ENCODE data around the gene KCTD2.
A peak's percentile ranks its signal among the peaks of the same experiment; 100 is the strongest.

KCTD2 gene

GRCh38 chr17:75075597-75076336, 28.7 kb downstream of the KCTD2 start:
- Histone ChIP-seq H3K4me1 (ENCODE audit: control insufficient read depth in 1 of 2, insufficient read depth in 2 of 2, low read length in 2 of 2) (peaks cover 25 to 35% of the 10 kb centered on the region in 2 donors), H3K27ac (ENCODE audit: low read depth, low read length) (no peak overlapping the region), H3K27me3 (ENCODE audit: control insufficient read depth in 1 of 2, insufficient read depth in 2 of 2, low read length in 2 of 2) (no peaks in the 10 kb centered on the region), H3K9me3 (ENCODE audit: control insufficient read depth in 1 of 2, low read length in 2 of 2) (no peaks in the 10 kb centered on the region), H3K36me3 (ENCODE audit: control insufficient read depth in 1 of 2, insufficient read depth in 2 of 2, low read length in 2 of 2) (no peaks in the 10 kb centered on the region), H3K4me3 (ENCODE audit: low read depth in 1 of 2, low read length in 2 of 2) (no peak overlapping the region), H3K9ac (ENCODE audit: low read depth in 1 of 2, low read length in 2 of 2) (no peak overlapping the region)

DNA sequence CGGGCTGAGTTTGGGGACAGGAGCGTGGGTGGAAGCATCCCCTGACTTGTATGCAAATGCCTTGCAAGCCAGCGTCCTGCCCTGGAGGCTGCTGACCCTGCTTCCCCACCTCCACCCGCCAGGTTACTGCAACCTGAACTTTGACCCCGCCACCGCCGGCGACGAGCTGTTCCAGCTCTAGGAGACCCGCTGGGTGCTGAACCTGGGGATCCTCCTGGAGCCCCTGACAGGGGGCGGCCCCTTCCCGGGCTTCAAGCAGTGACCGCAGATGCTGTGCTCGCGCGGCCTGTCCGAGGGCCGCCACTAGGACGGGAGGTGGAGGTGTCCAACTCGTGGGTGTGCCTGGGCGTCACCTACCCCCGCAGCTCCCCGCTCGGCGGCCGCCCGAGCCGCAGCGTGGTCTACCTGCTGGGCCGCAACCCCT, 30.1 kb downstream of the KCTD2 start:
- Histone ChIP-seq H3K27me3 (ENCODE audit: control insufficient read depth in 1 of 2, insufficient read depth in 2 of 2, low read length in 2 of 2) (no peaks in the 10 kb centered on the region), H3K9ac (ENCODE audit: low read depth in 1 of 2, low read length in 2 of 2) (peak overlapping the region; percentile 63 to 76), H3K9me3 (ENCODE audit: control insufficient read depth in 1 of 2, low read length in 2 of 2) (no peaks in the 10 kb centered on the region), H3K27ac (ENCODE audit: low read depth, low read length) (peak overlapping the region; percentile 70), H3K4me1 (ENCODE audit: control insufficient read depth in 1 of 2, insufficient read depth in 2 of 2, low read length in 2 of 2) (peaks cover 25 to 35% of the 10 kb centered on the region in 2 donors), H3K36me3 (ENCODE audit: control insufficient read depth in 1 of 2, insufficient read depth in 2 of 2, low read length in 2 of 2) (no peaks in the 10 kb centered on the region), H3K4me3 (ENCODE audit: low read depth in 1 of 2, low read length in 2 of 2) (peak overlapping the region; percentile 58 to 67)

- Histone ChIP-seq H3K9me3 (ENCODE audit: control insufficient read depth in 1 of 2, low read length in 2 of 2) (no peaks in the 10 kb centered on the region), H3K4me3 (ENCODE audit: low read depth in 1 of 2, low read length in 2 of 2) (peak overlapping the region; percentile 58 to 67), H3K4me1 (ENCODE audit: control insufficient read depth in 1 of 2, insufficient read depth in 2 of 2, low read length in 2 of 2) (peaks cover 25 to 35% of the 10 kb centered on the region in 2 donors), H3K27ac (ENCODE audit: low read depth, low read length) (peak overlapping the region; percentile 70), H3K36me3 (ENCODE audit: control insufficient read depth in 1 of 2, insufficient read depth in 2 of 2, low read length in 2 of 2) (no peaks in the 10 kb centered on the region), H3K9ac (ENCODE audit: low read depth in 1 of 2, low read length in 2 of 2) (peak overlapping the region; percentile 63 to 76), H3K27me3 (ENCODE audit: control insufficient read depth in 1 of 2, insufficient read depth in 2 of 2, low read length in 2 of 2) (no peaks in the 10 kb centered on the region)
Measured at GRCh38 chr17:75077496-75078283, 30.7 kb downstream of the KCTD2 start.

GRCh38 chr17:75078284-75079022, 31.4 kb downstream of the KCTD2 start:
- Histone ChIP-seq H3K27me3 (ENCODE audit: control insufficient read depth in 1 of 2, insufficient read depth in 2 of 2, low read length in 2 of 2) (no peaks in the 10 kb centered on the region), H3K4me1 (ENCODE audit: control insufficient read depth in 1 of 2, insufficient read depth in 2 of 2, low read length in 2 of 2) (peaks cover 25 to 35% of the 10 kb centered on the region in 2 donors), H3K36me3 (ENCODE audit: control insufficient read depth in 1 of 2, insufficient read depth in 2 of 2, low read length in 2 of 2) (no peaks in the 10 kb centered on the region), H3K27ac (ENCODE audit: low read depth, low read length) (peak overlapping the region; percentile 70), H3K9ac (ENCODE audit: low read depth in 1 of 2, low read length in 2 of 2) (peak overlapping the region; percentile 63 to 76), H3K9me3 (ENCODE audit: control insufficient read depth in 1 of 2, low read length in 2 of 2) (no peaks in the 10 kb centered on the region), H3K4me3 (ENCODE audit: low read depth in 1 of 2, low read length in 2 of 2) (peak overlapping the region; percentile 58 to 67)

DNA sequence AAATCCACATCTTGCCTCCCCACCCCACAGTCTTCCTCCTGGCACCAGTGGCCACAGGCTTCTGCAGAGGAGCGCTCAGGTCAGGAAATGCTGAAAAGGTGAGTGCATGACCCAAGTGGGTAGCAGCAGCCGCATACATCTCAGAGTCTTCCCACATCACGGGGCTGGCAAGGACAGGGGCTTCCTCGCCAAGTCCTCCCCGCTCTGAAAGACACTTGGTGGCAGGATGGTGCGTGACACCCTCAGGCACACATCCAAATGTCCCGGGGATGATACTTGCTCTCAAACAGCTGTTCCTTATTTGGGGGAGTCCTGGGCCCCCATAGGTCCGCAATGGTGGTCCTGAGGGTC, 32.0 kb downstream of the KCTD2 start:
- Histone ChIP-seq H3K9me3 (ENCODE audit: control insufficient read depth in 1 of 2, low read length in 2 of 2) (no peaks in the 10 kb centered on the region), H3K4me1 (ENCODE audit: control insufficient read depth in 1 of 2, insufficient read depth in 2 of 2, low read length in 2 of 2) (peaks cover 29 to 38% of the 10 kb centered on the region in 2 donors), H3K27ac (ENCODE audit: low read depth, low read length) (no peak overlapping the region), H3K36me3 (ENCODE audit: control insufficient read depth in 1 of 2, insufficient read depth in 2 of 2, low read length in 2 of 2) (no peaks in the 10 kb centered on the region), H3K9ac (ENCODE audit: low read depth in 1 of 2, low read length in 2 of 2) (no peak overlapping the region), H3K4me3 (ENCODE audit: low read depth in 1 of 2, low read length in 2 of 2) (no peak overlapping the region), H3K27me3 (ENCODE audit: control insufficient read depth in 1 of 2, insufficient read depth in 2 of 2, low read length in 2 of 2) (no peaks in the 10 kb centered on the region)

DNA sequence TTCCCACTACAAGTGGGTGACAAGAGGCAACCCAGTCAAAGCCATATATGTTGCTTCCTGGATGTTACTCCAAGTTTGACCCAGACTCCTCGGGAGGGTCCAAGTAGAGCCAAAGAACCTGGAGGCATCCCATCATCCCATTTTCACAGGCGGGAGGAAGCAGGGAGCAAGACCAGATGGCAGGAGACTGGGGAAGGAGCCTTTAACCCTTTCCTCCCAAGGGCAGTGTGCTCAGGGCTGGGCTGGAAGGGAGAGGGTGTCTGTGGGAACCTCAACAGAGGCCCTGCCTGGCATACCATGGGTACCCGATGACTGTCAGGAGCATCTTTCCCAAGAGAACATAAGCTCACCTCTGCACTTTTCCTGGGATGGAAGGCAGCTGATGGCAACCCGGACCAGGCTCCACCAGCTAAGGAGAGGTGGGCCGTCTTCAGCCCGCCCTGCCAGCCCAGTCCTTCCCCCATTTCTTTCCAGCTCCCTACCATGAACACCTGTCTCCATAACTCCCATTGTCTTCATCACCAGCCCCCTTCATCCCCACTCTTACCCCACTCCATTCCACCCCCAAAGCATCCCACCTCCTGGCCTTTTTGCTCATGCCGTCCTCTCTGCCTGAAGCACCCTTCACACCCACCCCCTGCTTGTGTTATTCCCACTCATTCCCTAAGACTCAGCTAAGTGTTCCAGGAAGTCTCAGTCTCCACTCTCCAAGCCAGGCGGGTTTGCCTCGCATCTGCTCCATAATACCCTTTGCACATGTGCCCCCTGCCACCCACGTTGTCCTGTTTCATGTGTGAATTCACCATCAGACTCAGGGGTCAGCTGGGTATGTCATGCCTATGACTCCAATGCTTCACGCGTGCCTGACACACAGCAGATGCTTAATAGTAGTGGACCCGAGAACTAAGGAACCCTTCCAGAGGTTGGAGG, 34.9 kb downstream of the KCTD2 start:
- Histone ChIP-seq H3K9ac (ENCODE audit: low read depth in 1 of 2, low read length in 2 of 2) (no peak overlapping the region), H3K36me3 (ENCODE audit: control insufficient read depth in 1 of 2, insufficient read depth in 2 of 2, low read length in 2 of 2) (no peaks in the 10 kb centered on the region), H3K4me1 (ENCODE audit: control insufficient read depth in 1 of 2, insufficient read depth in 2 of 2, low read length in 2 of 2) (peaks cover 40 to 47% of the 10 kb centered on the region in 2 donors), H3K4me3 (ENCODE audit: low read depth in 1 of 2, low read length in 2 of 2) (no peak overlapping the region), H3K27me3 (ENCODE audit: control insufficient read depth in 1 of 2, insufficient read depth in 2 of 2, low read length in 2 of 2) (no peaks in the 10 kb centered on the region), H3K9me3 (ENCODE audit: control insufficient read depth in 1 of 2, low read length in 2 of 2) (no peaks in the 10 kb centered on the region), H3K27ac (ENCODE audit: low read depth, low read length) (no peak overlapping the region)

DNA sequence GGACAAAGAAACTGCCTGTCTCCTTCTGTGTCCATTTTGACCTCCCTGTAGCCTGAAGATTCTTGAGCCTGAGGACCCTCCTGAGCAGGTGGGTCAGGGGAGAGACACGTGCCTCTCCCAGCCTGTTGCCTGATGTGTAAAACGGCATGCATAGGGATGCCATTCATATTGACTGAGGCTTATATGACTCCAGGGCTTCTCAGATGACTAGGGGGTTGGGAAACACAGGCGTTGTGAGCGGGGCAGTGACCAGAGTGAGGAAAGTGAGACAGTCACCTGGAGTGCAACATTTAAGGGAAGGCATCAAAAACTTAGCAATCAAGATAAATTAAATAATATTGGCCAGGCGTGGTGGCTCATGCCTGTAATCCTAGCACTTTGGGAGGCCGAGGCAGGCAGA, 35.7 kb downstream of the KCTD2 start:
- no peak overlapping the region for H3K27ac ChIP-seq (ENCODE audit: low read depth, low read length)
- peaks cover 42 to 44% of the 10 kb centered on the region in 2 donors for H3K4me1 ChIP-seq (ENCODE audit: control insufficient read depth in 1 of 2, insufficient read depth in 2 of 2, low read length in 2 of 2)
- H3K9me3 ChIP-seq (ENCODE audit: control insufficient read depth in 1 of 2, low read length in 2 of 2), result no peaks in the 10 kb centered on the region
- H3K4me3 ChIP-seq (ENCODE audit: low read depth in 1 of 2, low read length in 2 of 2), result no peak overlapping the region
- H3K9ac ChIP-seq (ENCODE audit: low read depth in 1 of 2, low read length in 2 of 2), result no peak overlapping the region
- H3K36me3 ChIP-seq (ENCODE audit: control insufficient read depth in 1 of 2, insufficient read depth in 2 of 2, low read length in 2 of 2), result no peaks in the 10 kb centered on the region
- H3K27me3 ChIP-seq (ENCODE audit: control insufficient read depth in 1 of 2, insufficient read depth in 2 of 2, low read length in 2 of 2), result no peaks in the 10 kb centered on the region

GRCh38 chr17:75084039-75084660, 37.1 kb downstream of the KCTD2 start:
- Histone ChIP-seq H3K9ac (ENCODE audit: low read depth in 1 of 2, low read length in 2 of 2) (no peak overlapping the region), H3K4me1 (ENCODE audit: control insufficient read depth in 1 of 2, insufficient read depth in 2 of 2, low read length in 2 of 2) (peaks cover 35 to 41% of the 10 kb centered on the region in 2 donors), H3K9me3 (ENCODE audit: control insufficient read depth in 1 of 2, low read length in 2 of 2) (no peaks in the 10 kb centered on the region), H3K4me3 (ENCODE audit: low read depth in 1 of 2, low read length in 2 of 2) (no peak overlapping the region), H3K27ac (ENCODE audit: low read depth, low read length) (no peak overlapping the region), H3K27me3 (ENCODE audit: control insufficient read depth in 1 of 2, insufficient read depth in 2 of 2, low read length in 2 of 2) (no peaks in the 10 kb centered on the region), H3K36me3 (ENCODE audit: control insufficient read depth in 1 of 2, insufficient read depth in 2 of 2, low read length in 2 of 2) (no peaks in the 10 kb centered on the region)

GRCh38 chr17:75086496-75087181, 39.6 kb downstream of the KCTD2 start:
- no peak overlapping the region for H3K4me3 ChIP-seq (ENCODE audit: low read depth in 1 of 2, low read length in 2 of 2)
- H3K27me3 ChIP-seq (ENCODE audit: control insufficient read depth in 1 of 2, insufficient read depth in 2 of 2, low read length in 2 of 2), result no peaks in the 10 kb centered on the region
- H3K36me3 ChIP-seq (ENCODE audit: control insufficient read depth in 1 of 2, insufficient read depth in 2 of 2, low read length in 2 of 2), result no peaks in the 10 kb centered on the region
- no peaks in the 10 kb centered on the region for H3K9me3 ChIP-seq (ENCODE audit: control insufficient read depth in 1 of 2, low read length in 2 of 2)
- H3K4me1 ChIP-seq (ENCODE audit: control insufficient read depth in 1 of 2, insufficient read depth in 2 of 2, low read length in 2 of 2), result peaks cover 42 to 49% of the 10 kb centered on the region in 2 donors
- peak overlapping the region in 1 of 2 donors; percentile 75 for H3K9ac ChIP-seq (ENCODE audit: low read depth in 1 of 2, low read length in 2 of 2)
- H3K27ac ChIP-seq (ENCODE audit: low read depth, low read length), result peak overlapping the region; percentile 94
